Endothelial cell of umbilical vein (primary cell): ENCODE results near the gene FTO. TPM values are rescaled to one million over a fixed set of nuclear protein-coding genes. Genes with fewer than 3 reads are reported as not detected.

ENCODE experiments used
- BruUV-seq: library from RNA; stranded (reverse); fragments of 400-500 nt; replicated peaks from 2 replicates; lab custom pipeline; 2021; lab: Mats Ljungman, UMichigan
- CTCF ChIA-PET: fragments of 300-600, 350-600 bp; sonication (Branson Sonifier 250); formaldehyde crosslinking; loops from one replicate; lab custom pipeline; 2021; ENCODE audit warnings: antibody characterized with exemption, inconsistent platforms; lab: Charles Lee
- POLR2A ChIA-PET: fragments of 300-600, 350-600 bp; sonication (Branson Sonifier 250); formaldehyde crosslinking; loops from one replicate; lab custom pipeline; 2021; ENCODE audit warnings: antibody characterized with exemption, inconsistent platforms; lab: Charles Lee
- DNase-seq: peaks from one replicate; pipeline ENCODE4 v3.0.0-alpha.2; 2011; ENCODE audit warnings: low read depth, low spot score
- FAIRE-seq: peaks from 2 replicates; lab custom pipeline; 2011; peaks lifted over from hg19 to GRCh38; lab: Jason Lieb, UNC
- H2AFZ ChIP-seq: 2 replicates; pipeline ENCODE4 v1.6.0; 2012; ENCODE audit warnings: low read depth, low read length, control low read depth, inconsistent platforms
- H3K27ac ChIP-seq: 2 replicates; pipeline ENCODE4 v1.5.1; 2011; ENCODE audit warnings: low read depth, mild to moderate bottlenecking, control low read depth, low read length, moderate library complexity; ENCODE audit not compliant: insufficient read depth
- H3K27me3 ChIP-seq, 2 experiments: 2 replicates each; pipeline versions ENCODE4 v1.6.0 to v1.6.1; 2011; ENCODE audit warnings: low read length in 2 of 2, mixed read lengths in 1 of 2; ENCODE audit not compliant: control insufficient read depth in 2 of 2, insufficient read depth in 2 of 2
- H3K36me3 ChIP-seq, 2 experiments: 2 replicates in 1 of 2; 3 replicates in 1 of 2; pipeline ENCODE4 v1.5.1; 2011; ENCODE audit warnings: low read length in 2 of 2, mild to moderate bottlenecking in 1 of 2, moderate library complexity in 1 of 2; ENCODE audit not compliant: control insufficient read depth in 2 of 2, insufficient read depth in 2 of 2; ENCODE audit errors: extremely low read depth in 1 of 2
- H3K4me1 ChIP-seq: 3 replicates; pipeline ENCODE4 v1.5.1; 2011; ENCODE audit warnings: mild to moderate bottlenecking, low read length; ENCODE audit not compliant: control insufficient read depth, insufficient read depth; ENCODE audit errors: extremely low read depth
- H3K4me2 ChIP-seq: 2 replicates; pipeline ENCODE4 v1.6.1; 2011; ENCODE audit warnings: low read length, control low read depth, mixed read lengths; ENCODE audit not compliant: insufficient read depth
- H3K4me3 ChIP-seq, 3 experiments: fragments of 200-600 bp in 1 of 3; sonication (generic), shearing (Covaris generic) in 1 of 3; replicated peaks in 1 of 3; 2 replicates each; pipeline ENCODE4 v1.5.1; 2011 to 2016; ENCODE audit warnings: control low read depth in 3 of 3, low read length in 3 of 3, mild to moderate bottlenecking in 2 of 3, inconsistent platforms in 1 of 3, low read depth in 1 of 3, moderate library complexity in 1 of 3; ENCODE audit not compliant: insufficient read depth in 1 of 3
- H3K79me2 ChIP-seq: 2 replicates; pipeline ENCODE4 v1.6.0; 2012; ENCODE audit warnings: low read length, inconsistent platforms; ENCODE audit not compliant: control insufficient read depth, insufficient read depth
- H3K9ac ChIP-seq: replicated peaks from 2 replicates; pipeline ENCODE3; 2011; ENCODE audit warnings: low read length, control low read depth; ENCODE audit not compliant: insufficient read depth; ENCODE audit errors: extremely low read depth
- H3K9me1 ChIP-seq: replicated peaks from 3 replicates; pipeline ENCODE4 v1.6.0; 2011; ENCODE audit warnings: mild to moderate bottlenecking, low read length; ENCODE audit not compliant: control insufficient read depth, insufficient read depth; ENCODE audit errors: extremely low read depth
- H3K9me3 ChIP-seq: replicated peaks from 2 replicates; pipeline ENCODE4 v1.5.1; 2012; ENCODE audit warnings: low read length, inconsistent platforms; ENCODE audit not compliant: control insufficient read depth, insufficient read depth
- H4K20me1 ChIP-seq: replicated peaks from 2 replicates; pipeline ENCODE3; 2011; ENCODE audit warnings: mild to moderate bottlenecking, low read length; ENCODE audit not compliant: control insufficient read depth, insufficient read depth; ENCODE audit errors: extremely low read depth
- CTCF ChIP-seq, 2 donors: IDR thresholded peaks; 1 replicate in 1 of 2; 2 replicates in 1 of 2; pipeline ENCODE4 v1.5.1; 2011; ENCODE audit warnings: low read length in 2 of 2, mild to moderate bottlenecking in 2 of 2, moderate library complexity in 2 of 2, control low read depth in 1 of 2, inconsistent platforms in 1 of 2, low read depth in 1 of 2; ENCODE audit not compliant: insufficient read depth in 1 of 2; ENCODE audit errors: extremely low read depth in 1 of 2
- EZH2 ChIP-seq: IDR thresholded peaks from 2 replicates; pipeline ENCODE4 v1.6.1; 2012; ENCODE audit warnings: borderline replicate concordance, low read depth, mild to moderate bottlenecking, moderate library complexity, low read length, inconsistent platforms; ENCODE audit not compliant: severe bottlenecking
- FOS ChIP-seq: IDR thresholded peaks from 2 replicates; pipeline ENCODE4 v1.6.1; 2011; ENCODE audit warnings: mild to moderate bottlenecking, low read length, moderate library complexity, borderline replicate concordance; ENCODE audit not compliant: insufficient read depth
- GATA2 ChIP-seq: IDR thresholded peaks from 2 replicates; pipeline ENCODE4 v1.7.0; 2011; ENCODE audit warnings: low read depth, mild to moderate bottlenecking, moderate library complexity, mixed read lengths, low read length; ENCODE audit not compliant: insufficient read length, insufficient read depth
- MAX ChIP-seq: IDR thresholded peaks from 2 replicates; pipeline ENCODE4 v1.6.1; 2011; ENCODE audit not compliant: insufficient read depth, insufficient read length
- POLR2A ChIP-seq: IDR thresholded peaks from 2 replicates; pipeline ENCODE4 v1.6.1; 2012; ENCODE audit warnings: low read depth, mild to moderate bottlenecking, control low read depth, low read length
- POLR2AphosphoS5 ChIP-seq: IDR thresholded peaks from 2 replicates; pipeline ENCODE4 v1.6.1; 2012; ENCODE audit warnings: low read depth, mild to moderate bottlenecking, control low read depth, low read length, moderate library complexity; ENCODE audit not compliant: insufficient read depth
- dilution Hi-C: fragments of 300-500 bp; cut with MboI; formaldehyde crosslinking; loops from one replicate; pipeline ENCODE4 v1.15.0; 2019; ENCODE audit warnings: low sequenced_read_pairs; ENCODE audit not compliant: extremely low pct_ligation_motif_present
- intact Hi-C: fragments of 100-400 bp; cut with micrococcal nuclease; formaldehyde crosslinking; loops from one replicate; pipeline ENCODE4 v1.10.0; 2022
- polyA plus RNA-seq, 4 experiments: library from polyadenylated mRNA; depleted of rRNA in 3 of 4; stranded (reverse) in 3 of 4; unstranded in 1 of 4; fragments of >200 nt; gene quantifications; 2 replicates each; pipeline versions ENCODE4 v1.2.1 to v1.2.3, GENCODE V29; 2011 to 2012; ENCODE audit warnings: missing spikeins in 1 of 4
- total RNA-seq: library from RNA; stranded (reverse); gene quantifications from 2 replicates; pipeline ENCODE4 v1.2.3, GENCODE V29; 2021

FTO gene
- total and polyA plus RNA-seq, 2 donors (not counting 3 experiments of a cell fraction or from before 2014, with no cell fraction given): 48.6 to 87.1 TPM

- Histone ChIP-seq H3K9ac (no peak overlapping the region), H3K27ac (no peak overlapping the region), H3K4me1 (no peaks in the 10 kb centered on the region), H3K4me2 (no peak overlapping the region), H2AFZ (no peak overlapping the region), H3K9me1 (no peaks in the 10 kb centered on the region), H3K4me3 (no peak overlapping the region), H3K36me3 (no peaks in the 10 kb centered on the region), H4K20me1 (no peaks in the 10 kb centered on the region), H3K79me2 (no peaks in the 10 kb centered on the region), H3K27me3 (no peaks in the 10 kb centered on the region), H3K9me3 (no peaks in the 10 kb centered on the region)
- TF ChIP-seq POLR2AphosphoS5 (no peak), MAX (no peak), GATA2 (no peak), FOS (no peak), CTCF (IDR thresholded peaks at IDR 0.05; ENCODE audit: extremely low read depth in 1 of 2, insufficient read depth in 1 of 2, low read depth in 1 of 2, low read length in 2 of 2) (no peak), EZH2 (no peak), POLR2A (no peak)
- CTCF ChIA-PET: no interaction called here
- FAIRE-seq (no peak), DNase-seq (no peak)
- no TSS peak for BruUV-seq
- POLR2A ChIA-PET: no interaction called here
- intact Hi-C loops (no loop called here), dilution Hi-C loops (no loop called here)
Observed at GRCh38 chr16:53910990-53911389, 207.0 kb downstream of the FTO start.
